HAP-1 (cell line): ENCODE results near the gene PIRT.

Experiments used
- DNase-seq, 2 experiments: peaks; one replicate each; pipeline ENCODE4 v3.0.0-alpha.2; 2016 to 2020; ENCODE audit warnings: low spot score in 2 of 2
- H3K27me3 ChIP-seq: fragments of 250-450 bp; sonication (Bioruptor Pico); 2 replicates; pipeline ENCODE4 v1.5.1; 2020; ENCODE audit warnings: low read depth, mild to moderate bottlenecking, moderate library complexity
- H3K36me3 ChIP-seq: fragments of 250-450 bp; sonication (Bioruptor Pico); replicated peaks from 2 replicates; pipeline ENCODE4 v1.5.1; 2020; ENCODE audit warnings: mild to moderate bottlenecking
- H3K4me1 ChIP-seq: fragments of 250-450 bp; sonication (Bioruptor Pico); 2 replicates; pipeline ENCODE4 v1.5.1; 2020; ENCODE audit warnings: mild to moderate bottlenecking
- H3K4me3 ChIP-seq: fragments of 250-450 bp; sonication (Bioruptor Pico); 2 replicates; pipeline ENCODE4 v1.5.1; 2020; ENCODE audit warnings: mild to moderate bottlenecking, moderate library complexity
- H3K9me3 ChIP-seq: fragments of 250-450 bp; sonication (Bioruptor Pico); 2 replicates; pipeline ENCODE4 v1.5.1; 2020; ENCODE audit warnings: mild to moderate bottlenecking, moderate library complexity
- in situ Hi-C: fragments of 300-500 bp; cut with MboI; formaldehyde crosslinking; loops from 3 replicates; pipeline ENCODE4 v1.14.3; 2020; ENCODE audit warnings: low sequenced_read_pairs, inconsistent platforms, mixed read lengths

PIRT gene

DNA sequence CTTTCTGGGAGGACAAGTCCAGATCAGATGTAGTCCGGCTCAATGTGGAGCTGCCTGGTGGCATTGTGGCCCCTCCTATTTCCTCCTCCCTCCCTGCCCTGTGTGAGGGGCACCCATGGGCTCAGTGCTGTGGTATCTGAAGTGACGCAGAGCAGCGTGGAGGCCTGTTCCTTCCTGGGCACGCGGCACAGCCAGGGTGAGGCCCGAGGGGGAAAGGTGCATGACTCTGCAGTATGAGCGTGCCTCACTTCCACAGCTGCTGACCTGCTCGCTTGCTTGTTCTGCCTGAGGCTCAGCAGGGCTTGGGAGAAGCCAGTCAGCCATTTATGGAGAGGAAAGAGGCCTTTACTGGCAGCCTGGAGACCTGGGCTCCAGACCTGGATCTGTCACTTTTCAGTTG is 45.7 kb downstream of the PIRT start:
- Histone ChIP-seq H3K36me3 (no peaks in the 10 kb centered on the region), H3K4me1 (no peaks in the 10 kb centered on the region), H3K9me3 (no peaks in the 10 kb centered on the region), H3K4me3 (no peak overlapping the region), H3K27me3 (no peaks in the 10 kb centered on the region)
- no peak for DNase-seq
- in situ Hi-C loops: loop anchor here (25.0 kb wide), 1 partner anchor 995 kb away; no protein-coding TSS in a partner anchor

DNA sequence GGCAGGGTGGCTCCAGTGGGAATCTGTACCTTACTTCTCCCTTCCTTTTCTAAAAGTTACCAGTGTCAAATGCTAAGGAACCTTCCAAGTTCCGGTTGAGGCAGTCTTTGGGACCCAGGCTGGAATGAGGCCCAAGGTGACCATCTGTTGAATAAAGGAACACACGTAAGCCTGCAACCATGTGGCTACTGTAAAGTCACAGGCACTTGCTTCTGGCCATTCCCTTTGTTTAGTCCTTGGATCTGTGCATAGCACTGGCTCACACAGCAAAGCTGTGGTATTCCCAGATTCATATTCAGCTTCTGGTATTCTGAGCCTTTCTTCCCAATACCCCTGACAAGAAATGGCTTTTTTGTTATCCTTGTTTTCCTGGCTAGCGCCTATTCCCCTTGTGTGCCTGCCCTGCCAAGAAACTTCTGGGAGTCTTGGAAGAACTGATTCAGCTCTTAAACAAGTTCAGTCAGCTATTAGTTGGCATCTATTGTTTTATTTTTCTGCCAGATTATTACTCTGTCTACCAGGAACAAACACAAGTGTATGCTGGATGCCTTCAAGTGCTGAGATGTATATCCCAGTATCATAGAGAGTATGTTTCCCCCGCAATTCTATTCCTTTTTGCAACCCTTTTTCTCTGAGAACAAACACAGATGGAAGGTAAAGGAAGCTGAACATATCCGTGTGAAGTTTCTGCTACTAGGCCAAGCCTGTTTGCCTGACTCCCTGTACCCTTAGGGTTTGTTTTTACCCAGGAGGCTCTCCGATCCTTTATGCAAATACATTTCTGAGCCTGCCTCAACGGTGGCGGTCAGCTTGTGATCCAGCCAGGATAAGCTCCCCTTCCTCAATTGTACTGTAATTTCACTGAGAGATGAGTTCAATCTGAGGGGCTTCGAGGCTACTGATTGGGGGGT is 47.1 kb downstream of the PIRT start:
- in situ Hi-C loops: loop anchor here (25.0 kb wide), 1 partner anchor 997 kb away; no protein-coding TSS in a partner anchor
- DNase-seq: peak in 1 of 2 experiments; percentile 2
- H3K4me1 ChIP-seq: no peaks in the 10 kb centered on the region
- no peaks in the 10 kb centered on the region for H3K36me3 ChIP-seq
- H3K4me3 ChIP-seq: no peak overlapping the region
- H3K9me3 ChIP-seq: no peaks in the 10 kb centered on the region
- H3K27me3 ChIP-seq: no peaks in the 10 kb centered on the region

DNA sequence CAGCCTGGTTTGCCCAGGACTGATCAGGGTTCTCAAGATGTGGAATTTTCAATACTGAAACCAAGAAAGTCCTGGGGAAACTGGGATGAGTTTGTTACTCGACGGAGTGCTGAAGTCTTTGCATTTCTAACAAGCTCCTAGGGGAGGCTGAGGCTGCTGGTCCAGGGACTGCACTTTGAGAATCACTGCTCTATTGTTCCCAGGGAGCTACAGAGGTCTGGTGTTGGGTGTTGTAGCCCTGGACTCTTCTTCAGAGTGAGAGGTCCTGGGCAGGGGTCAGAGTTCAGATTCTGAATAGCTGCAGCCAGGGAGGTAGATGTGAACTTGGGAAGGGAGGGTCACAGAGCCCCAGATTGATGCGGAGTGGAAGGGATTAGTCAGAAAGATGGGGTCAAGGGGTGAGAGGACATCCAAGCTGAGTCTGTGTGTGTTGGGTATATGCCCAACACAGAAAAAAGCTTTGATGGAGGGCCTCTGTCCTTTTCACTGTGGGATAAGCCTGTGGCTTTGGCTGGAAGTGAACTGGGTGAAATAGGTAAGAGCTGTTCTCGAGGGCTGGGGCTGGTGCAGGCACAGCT is 48.1 kb downstream of the PIRT start:
- H3K36me3 ChIP-seq: no peaks in the 10 kb centered on the region
- in situ Hi-C loops: loop anchor here (25.0 kb wide), 1 partner anchor 998 kb away; no protein-coding TSS in a partner anchor
- no peaks in the 10 kb centered on the region for H3K4me1 ChIP-seq
- no peak for DNase-seq
- H3K9me3 ChIP-seq: no peaks in the 10 kb centered on the region
- H3K27me3 ChIP-seq: no peaks in the 10 kb centered on the region
- no peak overlapping the region for H3K4me3 ChIP-seq

DNA sequence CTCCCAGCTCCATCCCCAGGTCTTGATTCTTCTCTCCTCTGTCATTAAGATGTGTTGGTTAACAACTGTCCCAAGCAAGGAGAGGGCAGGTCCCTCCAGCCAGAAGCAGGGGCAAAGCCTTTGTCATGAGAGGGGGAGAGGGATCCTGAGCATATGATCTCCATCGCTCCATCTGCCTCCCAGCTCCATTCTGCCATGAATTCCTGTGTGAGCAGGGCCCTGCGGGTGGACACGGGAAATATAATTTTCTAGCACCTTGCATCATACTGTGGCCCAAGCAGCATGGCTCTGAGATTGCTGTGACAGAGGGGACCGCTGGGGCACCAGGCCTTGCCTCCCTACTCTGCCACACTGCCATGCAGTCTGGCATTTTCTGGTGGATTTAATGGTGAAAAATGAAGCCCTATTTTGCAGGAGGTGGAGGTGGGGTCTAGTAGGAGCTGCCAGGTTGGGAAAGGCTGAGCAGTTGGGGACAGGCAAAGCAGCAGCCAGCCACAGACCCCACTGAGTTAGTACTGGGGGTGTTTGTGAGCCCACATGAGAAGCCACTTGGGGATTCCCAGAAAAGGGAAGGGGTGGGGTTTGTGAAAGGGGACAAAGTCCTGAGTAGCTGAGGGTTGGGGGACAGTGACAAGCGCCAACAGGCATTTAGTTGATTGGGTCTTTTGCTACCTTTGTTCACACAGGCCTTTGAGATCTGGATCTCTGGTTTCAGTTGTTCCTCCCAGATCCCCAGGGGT is 50.4 kb downstream of the PIRT start:
- H3K36me3 ChIP-seq: no peaks in the 10 kb centered on the region
- in situ Hi-C loops: loop anchor here (25.0 kb wide), 1 partner anchor 1000 kb away; no protein-coding TSS in a partner anchor
- H3K27me3 ChIP-seq: no peaks in the 10 kb centered on the region
- no peaks in the 10 kb centered on the region for H3K9me3 ChIP-seq
- no peak overlapping the region for H3K4me3 ChIP-seq
- DNase-seq: no peak
- no peaks in the 10 kb centered on the region for H3K4me1 ChIP-seq

DNA sequence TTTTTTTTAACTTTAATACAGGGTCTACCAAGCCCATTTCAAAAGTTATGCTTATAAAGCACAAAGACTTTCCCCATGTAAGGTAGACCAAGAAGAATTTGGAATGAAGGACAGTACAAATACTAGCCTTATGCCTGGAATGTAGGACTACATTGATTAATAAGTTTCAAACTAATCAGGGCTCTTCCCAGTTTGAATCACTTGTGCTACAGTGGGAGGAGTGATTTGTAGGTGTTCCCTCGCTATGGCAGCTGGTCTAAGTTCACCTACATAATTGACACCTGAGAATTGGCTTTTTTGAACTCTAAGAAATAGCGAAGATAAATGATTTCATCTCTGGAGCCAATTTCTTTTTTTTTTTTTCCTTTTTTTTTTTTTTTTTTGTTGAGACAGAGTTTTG is 52.6 kb downstream of the PIRT start:
- no peak overlapping the region for H3K4me3 ChIP-seq
- H3K36me3 ChIP-seq: no peaks in the 10 kb centered on the region
- H3K9me3 ChIP-seq: no peaks in the 10 kb centered on the region
- no peak for DNase-seq
- in situ Hi-C loops: loop anchor here (25.0 kb wide), 1 partner anchor 1002 kb away; no protein-coding TSS in a partner anchor
- H3K27me3 ChIP-seq: no peaks in the 10 kb centered on the region
- H3K4me1 ChIP-seq: no peaks in the 10 kb centered on the region

DNA sequence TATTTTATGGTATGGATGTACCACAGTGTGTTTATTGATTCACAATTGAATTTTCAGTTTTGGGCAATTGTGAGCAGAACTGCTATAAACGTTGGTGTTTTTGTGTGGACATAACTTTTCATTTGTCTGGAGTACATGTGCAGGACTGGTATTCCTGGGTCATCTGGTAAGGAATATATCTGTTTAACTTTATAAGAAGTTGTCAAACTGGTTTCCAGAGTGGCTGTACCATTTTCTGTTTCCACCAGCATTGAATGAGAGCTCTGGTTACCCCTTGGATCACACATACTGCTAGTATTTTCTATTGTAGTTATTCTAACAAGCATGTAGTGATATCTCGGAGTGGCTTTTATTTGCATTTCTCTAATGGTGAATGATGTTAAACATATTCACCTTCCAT is 58.3 kb downstream of the PIRT start:
- in situ Hi-C loops: loop anchor here (25.0 kb wide), 1 partner anchor 1008 kb away; no protein-coding TSS in a partner anchor
- no peak for DNase-seq
- Histone ChIP-seq H3K4me3 (no peak overlapping the region), H3K27me3 (no peaks in the 10 kb centered on the region), H3K9me3 (no peaks in the 10 kb centered on the region), H3K36me3 (no peaks in the 10 kb centered on the region), H3K4me1 (no peaks in the 10 kb centered on the region)

DNA sequence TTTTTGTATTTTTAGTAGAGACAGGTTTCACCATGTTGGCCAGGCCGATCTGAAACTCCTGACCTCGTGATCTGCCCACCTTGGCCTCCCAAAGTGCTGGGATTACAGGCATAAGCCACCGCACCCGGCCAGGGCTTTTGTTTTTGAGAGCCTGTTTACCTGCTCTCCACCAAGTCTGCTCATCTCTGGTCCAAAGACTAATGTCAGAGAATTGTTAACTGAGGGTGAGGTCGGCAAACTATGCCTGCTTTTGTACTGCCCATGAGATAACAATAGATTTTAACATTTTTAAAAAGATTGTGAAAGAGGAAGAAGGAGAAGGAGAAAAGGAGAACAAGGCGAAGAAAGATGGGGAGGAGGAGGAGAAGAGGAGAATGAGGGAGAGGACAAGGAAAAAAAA is 60.0 kb downstream of the PIRT start:
- H3K4me3 ChIP-seq: no peak overlapping the region
- H3K36me3 ChIP-seq: no peaks in the 10 kb centered on the region
- in situ Hi-C loops: loop anchor here (25.0 kb wide), 1 partner anchor 1009 kb away; no protein-coding TSS in a partner anchor
- H3K9me3 ChIP-seq: no peaks in the 10 kb centered on the region; the same call in 1 of the 2 replicates
- no peaks in the 10 kb centered on the region for H3K27me3 ChIP-seq
- no peaks in the 10 kb centered on the region for H3K4me1 ChIP-seq
- no peak for DNase-seq

DNA sequence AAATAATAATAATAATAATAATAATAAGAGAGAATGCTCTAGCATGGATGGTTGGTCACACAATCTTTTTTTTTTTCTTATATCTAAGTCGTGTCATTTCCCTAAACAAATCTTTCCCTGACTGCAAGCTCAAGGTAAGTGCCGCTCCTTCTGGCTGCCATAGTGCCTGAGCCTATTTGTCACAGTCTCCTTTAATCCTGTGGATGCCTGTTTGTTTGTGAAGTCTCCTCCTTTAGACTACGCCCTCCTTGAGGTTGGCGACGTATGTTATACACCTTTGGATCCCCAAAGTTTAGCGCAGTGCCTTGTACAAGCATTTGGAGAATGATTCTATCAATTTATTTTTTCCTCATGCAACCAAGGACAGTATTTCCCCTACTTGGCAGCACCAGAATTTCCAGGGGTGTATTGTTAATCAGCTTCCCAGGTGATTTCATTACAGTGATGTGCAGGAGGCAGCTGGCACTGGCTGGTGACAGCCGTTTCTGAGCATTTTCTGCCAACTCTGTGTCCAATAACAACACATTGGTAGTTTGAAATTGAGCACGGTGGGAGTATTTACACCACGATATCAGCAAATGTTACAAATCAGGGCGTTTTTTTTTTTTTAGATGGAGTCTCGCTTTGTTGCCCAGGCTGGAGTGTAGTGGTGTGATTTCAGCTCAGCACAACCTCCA is 60.6 kb downstream of the PIRT start:
- no peaks in the 10 kb centered on the region; the same call in 1 of the 2 replicates for H3K9me3 ChIP-seq
- in situ Hi-C loops: loop anchor here (25.0 kb wide), 1 partner anchor 1010 kb away; no protein-coding TSS in a partner anchor
- no peaks in the 10 kb centered on the region for H3K27me3 ChIP-seq
- DNase-seq: no peak
- H3K36me3 ChIP-seq: no peaks in the 10 kb centered on the region
- H3K4me1 ChIP-seq: no peaks in the 10 kb centered on the region
- no peak overlapping the region for H3K4me3 ChIP-seq

DNA sequence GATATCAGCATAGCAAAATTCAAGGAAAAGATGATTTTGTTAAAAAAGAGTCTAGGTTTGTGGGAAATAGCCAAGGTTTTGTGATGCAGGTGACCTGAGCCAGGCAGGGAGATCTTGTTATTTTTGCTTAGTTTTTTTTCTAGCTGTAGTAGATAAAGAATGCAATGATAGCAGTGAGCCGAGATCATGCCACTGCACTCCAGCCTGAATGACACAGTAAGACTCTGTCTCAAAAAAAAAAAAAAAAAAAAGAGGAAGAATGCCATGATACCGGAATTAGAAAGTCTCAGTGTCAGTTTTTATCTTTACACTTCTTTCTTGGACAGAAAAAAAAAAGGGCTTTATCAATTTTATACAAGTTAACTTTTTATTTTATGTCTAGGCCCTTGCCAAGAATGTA is 61.5 kb downstream of the PIRT start:
- no peaks in the 10 kb centered on the region for H3K36me3 ChIP-seq
- in situ Hi-C loops: loop anchor here (25.0 kb wide), 1 partner anchor 1011 kb away; no protein-coding TSS in a partner anchor
- DNase-seq: no peak
- H3K27me3 ChIP-seq: no peaks in the 10 kb centered on the region
- H3K4me1 ChIP-seq: no peaks in the 10 kb centered on the region
- no peak overlapping the region for H3K4me3 ChIP-seq
- H3K9me3 ChIP-seq: peaks cover 4% of the 10 kb centered on the region; the same call in 1 of the 2 replicates

DNA sequence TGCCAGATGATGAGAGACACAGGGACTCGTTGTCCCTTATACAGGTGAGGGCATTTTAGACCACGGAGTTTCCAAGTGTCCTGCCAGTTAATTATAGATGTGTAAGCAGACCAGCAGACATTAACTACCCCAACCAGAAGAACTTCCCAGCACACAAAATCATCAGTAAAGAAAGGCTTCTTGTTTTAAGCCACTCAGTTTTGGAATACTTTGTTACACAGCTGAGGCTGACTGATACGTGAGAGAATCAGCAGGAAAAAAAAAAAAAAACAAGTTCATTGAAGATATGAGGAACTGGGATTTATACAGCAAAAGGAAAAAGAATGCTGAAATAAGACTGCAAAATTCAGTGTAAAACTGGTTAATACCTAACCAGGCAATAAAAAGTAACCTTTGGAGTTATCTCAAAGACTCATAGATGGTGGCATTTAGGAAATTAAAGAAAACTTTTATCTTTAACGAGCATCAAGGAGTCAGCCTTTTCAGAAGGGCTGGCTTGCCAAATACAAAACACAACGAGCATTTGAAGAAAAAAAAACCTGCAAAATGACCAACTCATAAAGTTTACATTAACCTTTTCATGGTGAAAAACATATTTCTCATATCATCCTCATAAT is 62.0 kb downstream of the PIRT start:
- peaks cover 4% of the 10 kb centered on the region; the same call in 1 of the 2 replicates for H3K9me3 ChIP-seq
- in situ Hi-C loops: loop anchor here (25.0 kb wide), 1 partner anchor 1011 kb away; no protein-coding TSS in a partner anchor
- no peaks in the 10 kb centered on the region for H3K4me1 ChIP-seq
- H3K36me3 ChIP-seq: no peaks in the 10 kb centered on the region
- H3K27me3 ChIP-seq: no peaks in the 10 kb centered on the region
- H3K4me3 ChIP-seq: no peak overlapping the region
- no peak for DNase-seq

DNA sequence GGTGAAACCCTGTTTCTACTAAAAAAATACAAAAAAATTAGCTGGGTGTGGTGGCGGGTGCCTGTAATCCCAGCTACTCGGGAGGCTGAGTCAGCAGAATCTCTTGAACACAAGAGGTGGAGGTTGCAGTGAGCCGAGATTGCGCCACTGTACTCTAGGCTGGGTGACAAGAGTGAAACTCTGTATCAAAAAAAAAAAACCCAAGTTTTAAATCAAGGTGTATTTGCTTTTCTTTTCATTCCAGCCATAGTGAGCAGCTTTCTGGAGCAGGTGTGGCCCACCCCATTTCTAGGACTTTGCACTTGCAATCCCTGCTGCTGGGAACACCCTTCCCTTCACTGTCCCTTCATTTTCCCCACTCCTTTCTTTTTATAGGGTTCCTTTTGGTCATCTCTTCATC is 62.8 kb downstream of the PIRT start:
- no peaks in the 10 kb centered on the region for H3K36me3 ChIP-seq
- no peaks in the 10 kb centered on the region for H3K4me1 ChIP-seq
- H3K4me3 ChIP-seq: no peak overlapping the region
- in situ Hi-C loops: loop anchor here (25.0 kb wide), 1 partner anchor 1012 kb away; no protein-coding TSS in a partner anchor
- no peaks in the 10 kb centered on the region for H3K27me3 ChIP-seq
- peaks cover 4% of the 10 kb centered on the region; the same call in 1 of the 2 replicates for H3K9me3 ChIP-seq
- DNase-seq: no peak

DNA sequence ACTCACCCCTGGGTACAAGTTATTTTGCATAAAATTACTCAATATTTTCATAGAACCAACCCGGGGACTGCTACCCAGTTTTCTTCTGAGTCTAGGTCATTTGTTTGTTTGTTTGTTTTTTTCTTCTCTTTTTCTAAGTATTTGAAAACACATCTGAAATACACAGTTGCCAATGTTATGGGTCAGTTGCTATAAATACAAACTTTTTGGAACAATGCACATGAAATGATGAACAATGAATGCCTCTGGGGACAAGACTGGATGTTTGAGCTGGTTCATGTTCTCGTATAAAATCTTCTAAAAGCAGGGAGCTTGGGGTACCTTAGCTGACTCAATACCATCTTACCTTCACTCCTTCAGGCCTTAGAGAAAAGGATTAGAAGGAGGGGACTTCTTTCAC is 64.5 kb downstream of the PIRT start:
- Histone ChIP-seq H3K9me3 (peaks cover 4% of the 10 kb centered on the region; the same call in 1 of the 2 replicates), H3K36me3 (no peaks in the 10 kb centered on the region), H3K4me3 (no peak overlapping the region), H3K27me3 (no peaks in the 10 kb centered on the region), H3K4me1 (no peaks in the 10 kb centered on the region)
- no peak for DNase-seq
- in situ Hi-C loops: no loop called here
